GM11168 (cell line): ENCODE measurements around the gene ZNF526.

ENCODE experiments used
- in situ Hi-C: fragments of 300-500 bp; cut with MboI; formaldehyde crosslinking; loops from one replicate; pipeline ENCODE4 v1.12.0; 2022; ENCODE audit warnings: low sequenced_read_pairs; ENCODE audit not compliant: unreplicated experiment

The ZNF526 gene

GRCh38 chr19:42219812-42220750, at the start of gene ZNF526:
ZNF526 (plus strand) TSS chr19:42220312; CDS start chr19:42224404, 4,092 bp downstream.
- in situ Hi-C loops = no loop called here

GRCh38 chr19:42170715-42171114, 49.4 kb upstream of the ZNF526 start:
- in situ Hi-C loops = no loop called here

- in situ Hi-C loops = no loop called here
These were observed 47.9 kb upstream of the ZNF526 start for GRCh38 chr19:42172261-42172660.

- in situ Hi-C loops = no loop called here
These were observed 46.4 kb upstream of the ZNF526 start for GRCh38 chr19:42173695-42174094.

GRCh38 chr19:42174188-42174587, 45.9 kb upstream of the ZNF526 start:
- in situ Hi-C loops = no loop called here

- in situ Hi-C loops = no loop called here
These were observed 45.0 kb upstream of the ZNF526 start for GRCh38 chr19:42174958-42175734.

- in situ Hi-C loops = no loop called here
These were observed 44.0 kb upstream of the ZNF526 start for GRCh38 chr19:42175952-42176648.

- in situ Hi-C loops = no loop called here
These were observed 43.5 kb upstream of the ZNF526 start for GRCh38 chr19:42176649-42176989.

GRCh38 chr19:42176990-42177685, 43.0 kb upstream of the ZNF526 start:
- in situ Hi-C loops = no loop called here

- in situ Hi-C loops = no loop called here
These were observed 42.5 kb upstream of the ZNF526 start for GRCh38 chr19:42177686-42178019.

GRCh38 chr19:42178791-42179674, 41.1 kb upstream of the ZNF526 start:
- in situ Hi-C loops = no loop called here

GRCh38 chr19:42184401-42184861, 35.7 kb upstream of the ZNF526 start:
- in situ Hi-C loops = loop anchor here (10.0 kb wide), 1 partner anchor 80 kb away; no protein-coding TSS in a partner anchor

- in situ Hi-C loops = loop anchor here (5.0 to 10.0 kb wide), 2 partner anchors 48 to 80 kb away; no protein-coding TSS in a partner anchor
These were observed 34.8 kb upstream of the ZNF526 start for GRCh38 chr19:42185277-42185676.

- in situ Hi-C loops = loop anchor here (5.0 to 10.0 kb wide), 2 partner anchors 51 to 84 kb away; no protein-coding TSS in a partner anchor
These were observed 31.4 kb upstream of the ZNF526 start for GRCh38 chr19:42188665-42189064.

GRCh38 chr19:42189133-42189532, 31.0 kb upstream of the ZNF526 start:
- in situ Hi-C loops = loop anchor here (5.0 to 10.0 kb wide), 2 partner anchors 52 to 84 kb away; no protein-coding TSS in a partner anchor

- in situ Hi-C loops = no loop called here
These were observed 28.8 kb upstream of the ZNF526 start for GRCh38 chr19:42191330-42191729.

- in situ Hi-C loops = no loop called here
These were observed 28.3 kb upstream of the ZNF526 start for GRCh38 chr19:42191855-42192254.

GRCh38 chr19:42193294-42193693, 26.8 kb upstream of the ZNF526 start:
- in situ Hi-C loops = no loop called here

GRCh38 chr19:42193706-42194105, 26.4 kb upstream of the ZNF526 start:
- in situ Hi-C loops = no loop called here
